ENCODE results near the gene GAS2. TPM values are rescaled to one million over a fixed set of nuclear protein-coding genes. Genes with fewer than 3 reads are reported as not detected.

Gene GAS2
- polyA plus RNA-seq, 1 experiment = 0.52 TPM

DNA sequence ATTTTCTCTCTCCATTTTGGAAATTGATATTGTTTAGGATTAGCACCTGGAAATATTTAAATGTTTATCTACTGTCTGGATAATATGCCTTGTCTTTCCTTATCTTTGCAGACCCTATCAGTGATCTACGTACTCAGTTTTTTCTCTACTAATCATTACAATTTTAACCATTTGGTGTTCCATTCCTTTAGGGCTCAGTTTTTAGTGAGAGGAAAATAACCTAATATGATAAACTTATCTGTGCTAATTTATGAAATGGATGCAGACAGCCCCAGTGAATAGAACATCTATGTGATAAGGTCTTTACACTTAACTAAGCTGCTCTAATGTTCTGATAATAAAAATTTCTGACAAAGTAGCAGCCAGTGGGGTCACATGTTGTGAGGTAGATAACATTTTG, 94.7 kb downstream of the GAS2 start:
- TF ChIP-seq, protein P1, sequence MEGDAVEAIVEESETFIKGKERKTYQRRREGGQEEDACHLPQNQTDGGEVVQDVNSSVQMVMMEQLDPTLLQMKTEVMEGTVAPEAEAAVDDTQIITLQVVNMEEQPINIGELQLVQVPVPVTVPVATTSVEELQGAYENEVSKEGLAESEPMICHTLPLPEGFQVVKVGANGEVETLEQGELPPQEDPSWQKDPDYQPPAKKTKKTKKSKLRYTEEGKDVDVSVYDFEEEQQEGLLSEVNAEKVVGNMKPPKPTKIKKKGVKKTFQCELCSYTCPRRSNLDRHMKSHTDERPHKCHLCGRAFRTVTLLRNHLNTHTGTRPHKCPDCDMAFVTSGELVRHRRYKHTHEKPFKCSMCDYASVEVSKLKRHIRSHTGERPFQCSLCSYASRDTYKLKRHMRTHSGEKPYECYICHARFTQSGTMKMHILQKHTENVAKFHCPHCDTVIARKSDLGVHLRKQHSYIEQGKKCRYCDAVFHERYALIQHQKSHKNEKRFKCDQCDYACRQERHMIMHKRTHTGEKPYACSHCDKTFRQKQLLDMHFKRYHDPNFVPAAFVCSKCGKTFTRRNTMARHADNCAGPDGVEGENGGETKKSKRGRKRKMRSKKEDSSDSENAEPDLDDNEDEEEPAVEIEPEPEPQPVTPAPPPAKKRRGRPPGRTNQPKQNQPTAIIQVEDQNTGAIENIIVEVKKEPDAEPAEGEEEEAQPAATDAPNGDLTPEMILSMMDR (IDR thresholded peaks at IDR 0.05; ENCODE audit: insufficient read depth, low read depth, low read length) = no peak
- ChIA-PET CTCF (interaction anchor here (1.4 kb wide), 1 partner anchor 26 kb away, joined by 6 read pairs; no protein-coding TSS in a partner anchor), POLR2A (no interaction called here)
- no peak for DNase-seq (ENCODE audit: low read depth)
- Histone ChIP-seq H3K27me3 (ENCODE audit: control insufficient read depth, insufficient read depth, low read length) (no peaks in the 10 kb centered on the region), H3K36me3 (ENCODE audit: control insufficient read depth, insufficient read depth, low read length) (no peaks in the 10 kb centered on the region), H3K4me3 (ENCODE audit: low read depth, low read length) (no peak overlapping the region)

DNA sequence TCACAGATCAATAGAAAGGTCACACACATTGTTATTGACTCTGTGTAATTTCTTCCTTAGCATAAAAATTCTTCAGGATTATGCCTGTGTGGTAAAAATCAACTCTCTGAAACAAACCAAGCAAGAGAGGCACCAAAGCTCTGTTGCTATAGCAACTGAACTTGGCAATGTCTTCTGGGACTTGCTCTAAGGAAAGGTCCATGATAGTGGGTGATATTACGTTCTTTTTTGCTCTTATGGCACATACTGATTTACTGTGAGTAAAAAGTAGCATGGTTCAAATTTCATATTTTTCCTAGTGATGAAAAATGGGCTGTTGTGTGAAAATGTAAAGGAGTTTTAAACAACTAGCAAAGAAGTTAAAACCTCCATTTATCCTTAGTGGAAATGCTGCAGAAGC, 96.8 kb downstream of the GAS2 start:
- TF ChIP-seq, protein P1 (IDR thresholded peaks at IDR 0.05; ENCODE audit: insufficient read depth, low read depth, low read length) = no peak
- Histone ChIP-seq H3K36me3 (ENCODE audit: control insufficient read depth, insufficient read depth, low read length) (no peaks in the 10 kb centered on the region), H3K27me3 (ENCODE audit: control insufficient read depth, insufficient read depth, low read length) (no peaks in the 10 kb centered on the region), H3K4me3 (ENCODE audit: low read depth, low read length) (no peak overlapping the region)
- POLR2A ChIA-PET = no interaction called here
- CTCF ChIA-PET = no interaction called here
- no peak for DNase-seq (ENCODE audit: low read depth)

DNA sequence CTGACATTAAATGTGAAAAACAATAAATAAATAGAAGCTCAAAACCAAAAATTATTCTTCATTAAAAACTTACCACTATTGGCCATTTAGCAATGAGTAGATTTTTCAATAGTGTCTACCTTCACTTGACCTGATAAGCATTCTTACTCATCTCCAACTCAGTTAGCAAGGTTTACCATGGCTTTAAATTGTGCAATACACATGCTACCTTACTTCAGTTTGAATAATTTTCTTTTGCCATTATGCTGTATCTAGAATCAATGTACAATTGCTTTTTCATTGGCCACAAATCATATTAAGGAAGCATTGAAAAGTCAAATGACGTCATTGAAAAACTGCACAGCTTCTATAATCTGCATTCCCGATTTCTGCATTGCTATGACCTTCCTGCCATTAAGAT, 98.3 kb downstream of the GAS2 start:
- Histone ChIP-seq H3K4me3 (ENCODE audit: low read depth, low read length) (no peak overlapping the region), H3K27me3 (ENCODE audit: control insufficient read depth, insufficient read depth, low read length) (no peaks in the 10 kb centered on the region), H3K36me3 (ENCODE audit: control insufficient read depth, insufficient read depth, low read length) (no peaks in the 10 kb centered on the region)
- ChIA-PET POLR2A (no interaction called here), CTCF (no interaction called here)
- TF ChIP-seq, protein P1 (IDR thresholded peaks at IDR 0.05; ENCODE audit: insufficient read depth, low read depth, low read length) = no peak
- no peak for DNase-seq (ENCODE audit: low read depth)

DNA sequence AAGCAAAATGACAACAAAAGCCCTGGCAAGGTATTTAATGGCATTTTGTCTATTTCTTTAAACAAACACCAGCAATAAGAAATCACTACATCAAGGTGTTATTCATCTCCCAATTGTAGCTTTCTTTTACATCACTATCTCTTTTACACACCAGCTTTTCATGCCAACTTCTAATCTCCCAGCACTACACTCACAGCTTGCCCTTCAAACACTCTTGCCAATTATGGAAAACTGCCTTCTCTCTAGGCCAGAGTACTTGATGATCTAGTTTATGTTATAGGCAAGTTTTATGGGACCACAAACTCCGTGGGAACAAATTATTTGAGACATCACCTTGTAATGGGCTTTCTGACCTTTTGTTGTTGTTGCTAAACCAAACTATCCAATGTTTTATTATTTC, 101.9 kb downstream of the GAS2 start:
- ChIA-PET POLR2A (no interaction called here), CTCF (interaction anchor here (1.6 kb wide), 1 partner anchor 20 kb away, joined by 3 read pairs; no protein-coding TSS in a partner anchor)
- Histone ChIP-seq H3K27me3 (ENCODE audit: control insufficient read depth, insufficient read depth, low read length) (no peaks in the 10 kb centered on the region), H3K4me3 (ENCODE audit: low read depth, low read length) (no peak overlapping the region), H3K36me3 (ENCODE audit: control insufficient read depth, insufficient read depth, low read length) (no peaks in the 10 kb centered on the region)
- TF ChIP-seq, protein P1 (IDR thresholded peaks at IDR 0.05; ENCODE audit: insufficient read depth, low read depth, low read length) = no peak
- no peak for DNase-seq (ENCODE audit: low read depth)

DNA sequence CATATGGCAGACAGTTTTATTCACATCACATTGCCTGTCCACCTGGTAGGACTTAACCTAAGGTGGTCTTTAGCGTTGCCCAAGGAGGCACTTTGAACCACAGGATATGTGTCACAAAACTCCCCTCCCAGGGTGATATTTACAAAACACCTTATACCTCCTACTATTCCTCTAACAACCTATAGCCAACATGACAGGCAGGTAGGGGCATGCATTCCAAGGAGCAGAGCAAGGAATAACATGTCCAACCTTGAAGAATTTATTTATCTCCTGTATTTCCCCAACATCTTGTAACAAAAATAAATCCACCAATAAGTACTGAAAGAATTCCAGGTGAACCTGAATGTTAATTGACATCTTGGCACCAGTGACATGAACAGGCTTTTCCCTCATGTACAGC, 102.7 kb downstream of the GAS2 start:
- TF ChIP-seq, protein P1 (IDR thresholded peaks at IDR 0.05; ENCODE audit: insufficient read depth, low read depth, low read length) = no peak
- ChIA-PET CTCF (no interaction called here), POLR2A (no interaction called here)

More for the DNA sequence above, 102.7 kb downstream of the GAS2 start:
- H3K27me3 ChIP-seq (ENCODE audit: control insufficient read depth, insufficient read depth, low read length) = no peaks in the 10 kb centered on the region
- no peak for DNase-seq (ENCODE audit: low read depth)
- H3K4me3 ChIP-seq (ENCODE audit: low read depth, low read length) = no peak overlapping the region
- H3K36me3 ChIP-seq (ENCODE audit: control insufficient read depth, insufficient read depth, low read length) = no peaks in the 10 kb centered on the region
